ENCODE data around the gene CLCN3. TPM values are rescaled to one million over a fixed set of nuclear protein-coding genes. Genes with fewer than 3 reads are reported as not detected.
"Not testable (repeated sequence)": the region's sequence is repeated elsewhere in the genome, so short reads cannot be mapped to it uniquely, and the experiment has no call there.

CLCN3 gene
- total RNA-seq, 5 donors from 2014 or later (not counting 1 experiment from before 2014, with no cell fraction given), result 17.3 to 33.7 (median 30.8) TPM

- ATAC-seq (replicated peaks in 1 of 4), result peak in 1 of 4 experiments; percentile 69
- no CpG with 5 or more reads among the region's 7 CpGs for WGBS (ENCODE audit: insufficient coverage)
- Mint-ChIP-seq H3K36me3 (peaks cover 26% of the 10 kb centered on the region), H3K9me3 (no peaks in the 10 kb centered on the region), H3K4me3 (peak overlapping the region in 1 of 3 donors; percentile 44), H3K4me1 (peaks cover 6 to 13% (median 11%) of the 10 kb centered on the region in 3 donors), H3K27ac (peak overlapping the region; percentile 69 to 70), H3K27me3 (no peaks in the 10 kb centered on the region)
- Histone ChIP-seq H3K27me3 (replicated peaks in 1 of 2; ENCODE audit: control insufficient read depth in 2 of 2, extremely low read depth in 1 of 2, insufficient read depth in 2 of 2, low read length in 1 of 2) (no peaks in the 10 kb centered on the region), H3K9me3 (no peaks in the 10 kb centered on the region), H3K36me3 (ENCODE audit: control insufficient read depth in 2 of 2, extremely low read depth in 1 of 2, insufficient read depth in 1 of 2, low read length in 1 of 2) (peaks cover 0 to 18% of the 10 kb centered on the region in 2 donors), H3K27ac (ENCODE audit: low read length) (no peak overlapping the region), H3K4me3 (ENCODE audit: control insufficient read depth in 1 of 2, extremely low read depth in 1 of 2, low read length in 1 of 2) (no peak overlapping the region), H3K4me1 (ENCODE audit: control insufficient read depth in 1 of 2, extremely low read depth in 1 of 2, insufficient read depth in 2 of 2, low read length in 2 of 2) (no peaks in the 10 kb centered on the region)
- ChIA-PET CTCF (no interaction called here), POLR2A (interaction anchor here in 1 of 2 donors (0.7 kb wide), 1 partner anchor 883 kb away, joined by 4 read pairs; no protein-coding TSS in a partner anchor)
- peak in 1 of 35 experiments; percentile 10 for DNase-seq
Observed at GRCh38 chr4:169720529-169720928, 100.2 kb downstream of the CLCN3 start.

GRCh38 chr4:169723207-169723965 lies 103.0 kb downstream of the CLCN3 start:
- no CpG with 5 or more reads among the region's 9 CpGs for WGBS (ENCODE audit: insufficient coverage)
- H3K4me3 Mint-ChIP-seq, result no peak overlapping the region
- Histone ChIP-seq H3K4me1 (ENCODE audit: control insufficient read depth in 1 of 2, extremely low read depth in 1 of 2, insufficient read depth in 2 of 2, low read length in 2 of 2) (no peaks in the 10 kb centered on the region), H3K4me3 (ENCODE audit: control insufficient read depth in 1 of 2, extremely low read depth in 1 of 2, low read length in 1 of 2) (no peak overlapping the region), H3K9me3 (no peaks in the 10 kb centered on the region), H3K27ac (ENCODE audit: low read length) (no peak overlapping the region), H3K36me3 (ENCODE audit: control insufficient read depth in 2 of 2, extremely low read depth in 1 of 2, insufficient read depth in 1 of 2, low read length in 1 of 2) (peaks cover 0 to 18% of the 10 kb centered on the region in 2 donors), H3K27me3 (replicated peaks in 1 of 2; ENCODE audit: control insufficient read depth in 2 of 2, extremely low read depth in 1 of 2, insufficient read depth in 2 of 2, low read length in 1 of 2) (no peaks in the 10 kb centered on the region)
- POLR2A ChIA-PET, result interaction anchor here in 1 of 2 donors (0.6 kb wide), 2 partner anchors 104 to 164 kb away, joined by 5 read pairs; no protein-coding TSS in a partner anchor
- H3K27me3 Mint-ChIP-seq, result no peaks in the 10 kb centered on the region
- no peaks in the 10 kb centered on the region for H3K9me3 Mint-ChIP-seq
- H3K27ac Mint-ChIP-seq, result no peak overlapping the region
- H3K4me1 Mint-ChIP-seq, result peaks cover 6 to 13% (median 11%) of the 10 kb centered on the region in 3 donors
- H3K36me3 Mint-ChIP-seq, result peaks cover 17% of the 10 kb centered on the region
- DNase-seq (peak in 2 of 35 experiments; percentile 9 to 33), ATAC-seq (replicated peaks in 1 of 4) (no peak)
- CTCF ChIA-PET, result interaction anchor here in 1 of 2 donors (0.7 kb wide), 1 partner anchor 82 kb away, joined by 3 read pairs; no protein-coding TSS in a partner anchor

DNA sequence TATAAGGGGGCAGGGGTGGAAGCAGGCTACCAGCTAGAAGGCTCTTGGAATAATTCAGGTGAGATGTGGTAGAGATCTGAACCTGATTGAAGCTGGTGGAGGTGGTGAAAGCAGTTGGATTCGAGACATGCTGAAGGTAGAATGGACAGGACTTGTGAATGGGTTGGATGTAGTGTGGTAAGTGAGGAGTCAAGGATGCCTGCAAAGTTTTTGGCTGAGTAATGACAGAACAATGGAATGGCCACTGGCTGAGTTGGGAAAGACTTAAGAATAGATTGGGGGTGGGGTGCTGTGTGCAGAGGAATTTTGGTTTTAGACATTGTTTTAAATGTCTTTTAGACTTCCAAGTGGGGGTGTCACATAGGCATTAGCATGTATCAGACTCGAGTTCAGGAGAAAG lies 103.9 kb downstream of the CLCN3 start:
- H3K27me3 Mint-ChIP-seq, result no peaks in the 10 kb centered on the region
- peaks cover 6 to 13% (median 11%) of the 10 kb centered on the region in 3 donors for H3K4me1 Mint-ChIP-seq
- 100% methylated on average over 2 of the region's 2 CpGs for WGBS (ENCODE audit: insufficient coverage)
- H3K4me1 ChIP-seq (ENCODE audit: control insufficient read depth in 1 of 2, extremely low read depth in 1 of 2, insufficient read depth in 2 of 2, low read length in 2 of 2), result no peaks in the 10 kb centered on the region
- H3K4me3 ChIP-seq (ENCODE audit: control insufficient read depth in 1 of 2, extremely low read depth in 1 of 2, low read length in 1 of 2), result no peak overlapping the region
- H3K36me3 Mint-ChIP-seq, result peaks cover 17% of the 10 kb centered on the region
- H3K27ac ChIP-seq (ENCODE audit: low read length), result no peak overlapping the region
- no peak overlapping the region for H3K27ac Mint-ChIP-seq
- POLR2A ChIA-PET, result interaction anchor here in 1 of 2 donors (0.7 kb wide), 1 partner anchor 21 kb away, joined by 4 read pairs; no protein-coding TSS in a partner anchor
- H3K27me3 ChIP-seq (replicated peaks in 1 of 2; ENCODE audit: control insufficient read depth in 2 of 2, extremely low read depth in 1 of 2, insufficient read depth in 2 of 2, low read length in 1 of 2), result no peaks in the 10 kb centered on the region
- ATAC-seq (replicated peaks in 1 of 4), result no peak
- DNase-seq, result no peak
- no peak overlapping the region for H3K4me3 Mint-ChIP-seq
- no peaks in the 10 kb centered on the region for H3K9me3 Mint-ChIP-seq
- CTCF ChIA-PET, result no interaction called here
- no peaks in the 10 kb centered on the region for H3K9me3 ChIP-seq
- H3K36me3 ChIP-seq (ENCODE audit: control insufficient read depth in 2 of 2, extremely low read depth in 1 of 2, insufficient read depth in 1 of 2, low read length in 1 of 2), result peaks cover 0 to 20% of the 10 kb centered on the region in 2 donors

GRCh38 chr4:169727616-169728015 lies 107.2 kb downstream of the CLCN3 start:
- Histone ChIP-seq H3K4me1 (ENCODE audit: control insufficient read depth in 1 of 2, extremely low read depth in 1 of 2, insufficient read depth in 2 of 2, low read length in 2 of 2) (no peaks in the 10 kb centered on the region), H3K36me3 (ENCODE audit: control insufficient read depth in 2 of 2, extremely low read depth in 1 of 2, insufficient read depth in 1 of 2, low read length in 1 of 2) (peaks cover 0 to 28% of the 10 kb centered on the region in 2 donors), H3K9me3 (no peaks in the 10 kb centered on the region), H3K27me3 (replicated peaks in 1 of 2; ENCODE audit: control insufficient read depth in 2 of 2, extremely low read depth in 1 of 2, insufficient read depth in 2 of 2, low read length in 1 of 2) (no peaks in the 10 kb centered on the region), H3K27ac (ENCODE audit: low read length) (no peak overlapping the region), H3K4me3 (ENCODE audit: control insufficient read depth in 1 of 2, extremely low read depth in 1 of 2, low read length in 1 of 2) (no peak overlapping the region)
- Mint-ChIP-seq H3K4me3 (no peak overlapping the region), H3K4me1 (no peaks in the 10 kb centered on the region), H3K36me3 (peaks cover 20% of the 10 kb centered on the region), H3K27ac (peak overlapping the region in 1 of 2 donors; percentile 29), H3K9me3 (no peaks in the 10 kb centered on the region), H3K27me3 (no peaks in the 10 kb centered on the region)
- no peak for ATAC-seq (replicated peaks in 1 of 4)
- ChIA-PET POLR2A (interaction anchor here in 1 of 2 donors (0.6 kb wide), 1 partner anchor 15 kb away, joined by 3 read pairs; no protein-coding TSS in a partner anchor), CTCF (interaction anchor here (0.6 to 1.3 kb wide), 4 partner anchors 9 to 114 kb away, joined by 3 to 5 read pairs (median 4); no protein-coding TSS in a partner anchor)
- DNase-seq, result no peak

- peaks cover 0 to 32% of the 10 kb centered on the region in 2 donors for H3K36me3 ChIP-seq (ENCODE audit: control insufficient read depth in 2 of 2, extremely low read depth in 1 of 2, insufficient read depth in 1 of 2, low read length in 1 of 2)
- no peak overlapping the region for H3K4me3 Mint-ChIP-seq
- H3K4me1 ChIP-seq (ENCODE audit: control insufficient read depth in 1 of 2, extremely low read depth in 1 of 2, insufficient read depth in 2 of 2, low read length in 2 of 2), result no peaks in the 10 kb centered on the region
- ChIA-PET POLR2A (no interaction called here), CTCF (no interaction called here)
- H3K9me3 Mint-ChIP-seq, result no peaks in the 10 kb centered on the region
- H3K4me1 Mint-ChIP-seq, result no peaks in the 10 kb centered on the region
- WGBS (ENCODE audit: insufficient coverage), result 98% methylated on average over 5 of the region's 5 CpGs
- H3K27me3 Mint-ChIP-seq, result no peaks in the 10 kb centered on the region
- no peak overlapping the region for H3K4me3 ChIP-seq (ENCODE audit: control insufficient read depth in 1 of 2, extremely low read depth in 1 of 2, low read length in 1 of 2)
- ATAC-seq (replicated peaks in 1 of 4) (no peak), DNase-seq (no peak)
- no peak overlapping the region for H3K27ac ChIP-seq (ENCODE audit: low read length)
- H3K36me3 Mint-ChIP-seq, result peaks cover 29% of the 10 kb centered on the region
- no peaks in the 10 kb centered on the region for H3K27me3 ChIP-seq (replicated peaks in 1 of 2; ENCODE audit: control insufficient read depth in 2 of 2, extremely low read depth in 1 of 2, insufficient read depth in 2 of 2, low read length in 1 of 2)
- no peaks in the 10 kb centered on the region for H3K9me3 ChIP-seq
- H3K27ac Mint-ChIP-seq, result no peak overlapping the region
Observed at GRCh38 chr4:169730564-169730963, 110.2 kb downstream of the CLCN3 start.

GRCh38 chr4:169738604-169739003 lies 118.2 kb downstream of the CLCN3 start:
- H3K27ac Mint-ChIP-seq; H3K4me3 ChIP-seq (ENCODE audit: control insufficient read depth in 1 of 2, extremely low read depth in 1 of 2, low read length in 1 of 2); H3K9me3 Mint-ChIP-seq; CTCF ChIA-PET; H3K27ac ChIP-seq (ENCODE audit: low read length); H3K27me3 ChIP-seq (replicated peaks in 1 of 2; ENCODE audit: control insufficient read depth in 2 of 2, extremely low read depth in 1 of 2, insufficient read depth in 2 of 2, low read length in 1 of 2); POLR2A ChIA-PET; H3K4me3 Mint-ChIP-seq; ATAC-seq (replicated peaks in 1 of 4); H3K4me1 ChIP-seq (ENCODE audit: control insufficient read depth in 1 of 2, extremely low read depth in 1 of 2, insufficient read depth in 2 of 2, low read length in 2 of 2); DNase-seq; H3K27me3 Mint-ChIP-seq; H3K4me1 Mint-ChIP-seq; H3K9me3 ChIP-seq: not testable (repeated sequence)
- H3K36me3 Mint-ChIP-seq, result peaks cover 61% of the 10 kb centered on the region
- peaks cover 6 to 22% of the 10 kb centered on the region in 2 donors for H3K36me3 ChIP-seq (ENCODE audit: control insufficient read depth in 2 of 2, extremely low read depth in 1 of 2, insufficient read depth in 1 of 2, low read length in 1 of 2)

Data from T-cell (primary cell).